Panc1 (cell line): Measurements from ENCODE around the gene FAM13B.

ENCODE experiments used
- POLR2AphosphoS5 ChIP-seq: IDR thresholded peaks from 2 replicates; pipeline ENCODE4 v1.6.1; 2012; ENCODE audit warnings: mild to moderate bottlenecking, low read depth, low read length, moderate library complexity
- SIN3A ChIP-seq: IDR thresholded peaks from 2 replicates; pipeline ENCODE4 v1.6.1; 2012; ENCODE audit warnings: low read depth, mild to moderate bottlenecking, low read length, moderate library complexity, borderline replicate concordance; ENCODE audit not compliant: insufficient read depth
- TCF7L2 ChIP-seq: IDR thresholded peaks from 2 replicates; pipeline ENCODE4 v1.6.1; 2011; ENCODE audit warnings: mild to moderate bottlenecking, low read depth, low read length, inconsistent platforms
- TF ChIP-seq, protein P1 (sequence below): fragments of 450-650 bp; IDR thresholded peaks from 2 replicates; pipeline ENCODE4 v1.5.1; 2017; ENCODE audit warnings: mild to moderate bottlenecking
- TF ChIP-seq, protein P2 (sequence below), 2 experiments: IDR thresholded peaks; 2 replicates each; pipeline ENCODE4 v1.6.1; 2011 to 2012; ENCODE audit warnings: low read depth in 2 of 2, control low read depth in 1 of 2, low read length in 1 of 2, mild to moderate bottlenecking in 1 of 2, moderate library complexity in 1 of 2; ENCODE audit not compliant: insufficient read depth in 1 of 2

DNA sequence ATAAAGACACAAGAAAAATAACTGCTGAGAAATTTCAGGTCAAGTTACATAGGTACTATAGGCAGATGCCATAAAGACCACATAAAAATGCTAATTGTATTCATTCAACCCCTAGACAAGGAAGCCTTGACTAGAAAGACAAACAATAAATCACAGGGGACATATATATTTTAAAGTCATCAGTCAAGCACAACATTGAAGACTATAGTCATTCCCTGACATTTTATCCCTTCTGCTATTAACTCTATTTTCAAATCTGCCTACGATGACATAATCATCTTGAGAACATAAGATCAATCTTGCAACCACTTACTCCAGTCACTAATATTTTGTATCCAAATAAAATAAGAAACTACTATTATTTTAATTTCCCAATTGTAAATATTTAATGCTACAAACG, 38.3 kb downstream of the FAM13B start:
- TF ChIP-seq, protein P1, sequence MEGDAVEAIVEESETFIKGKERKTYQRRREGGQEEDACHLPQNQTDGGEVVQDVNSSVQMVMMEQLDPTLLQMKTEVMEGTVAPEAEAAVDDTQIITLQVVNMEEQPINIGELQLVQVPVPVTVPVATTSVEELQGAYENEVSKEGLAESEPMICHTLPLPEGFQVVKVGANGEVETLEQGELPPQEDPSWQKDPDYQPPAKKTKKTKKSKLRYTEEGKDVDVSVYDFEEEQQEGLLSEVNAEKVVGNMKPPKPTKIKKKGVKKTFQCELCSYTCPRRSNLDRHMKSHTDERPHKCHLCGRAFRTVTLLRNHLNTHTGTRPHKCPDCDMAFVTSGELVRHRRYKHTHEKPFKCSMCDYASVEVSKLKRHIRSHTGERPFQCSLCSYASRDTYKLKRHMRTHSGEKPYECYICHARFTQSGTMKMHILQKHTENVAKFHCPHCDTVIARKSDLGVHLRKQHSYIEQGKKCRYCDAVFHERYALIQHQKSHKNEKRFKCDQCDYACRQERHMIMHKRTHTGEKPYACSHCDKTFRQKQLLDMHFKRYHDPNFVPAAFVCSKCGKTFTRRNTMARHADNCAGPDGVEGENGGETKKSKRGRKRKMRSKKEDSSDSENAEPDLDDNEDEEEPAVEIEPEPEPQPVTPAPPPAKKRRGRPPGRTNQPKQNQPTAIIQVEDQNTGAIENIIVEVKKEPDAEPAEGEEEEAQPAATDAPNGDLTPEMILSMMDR = no peak
- TF ChIP-seq POLR2AphosphoS5 (no peak), TCF7L2 (no peak), SIN3A (no peak)
- TF ChIP-seq, protein P2, sequence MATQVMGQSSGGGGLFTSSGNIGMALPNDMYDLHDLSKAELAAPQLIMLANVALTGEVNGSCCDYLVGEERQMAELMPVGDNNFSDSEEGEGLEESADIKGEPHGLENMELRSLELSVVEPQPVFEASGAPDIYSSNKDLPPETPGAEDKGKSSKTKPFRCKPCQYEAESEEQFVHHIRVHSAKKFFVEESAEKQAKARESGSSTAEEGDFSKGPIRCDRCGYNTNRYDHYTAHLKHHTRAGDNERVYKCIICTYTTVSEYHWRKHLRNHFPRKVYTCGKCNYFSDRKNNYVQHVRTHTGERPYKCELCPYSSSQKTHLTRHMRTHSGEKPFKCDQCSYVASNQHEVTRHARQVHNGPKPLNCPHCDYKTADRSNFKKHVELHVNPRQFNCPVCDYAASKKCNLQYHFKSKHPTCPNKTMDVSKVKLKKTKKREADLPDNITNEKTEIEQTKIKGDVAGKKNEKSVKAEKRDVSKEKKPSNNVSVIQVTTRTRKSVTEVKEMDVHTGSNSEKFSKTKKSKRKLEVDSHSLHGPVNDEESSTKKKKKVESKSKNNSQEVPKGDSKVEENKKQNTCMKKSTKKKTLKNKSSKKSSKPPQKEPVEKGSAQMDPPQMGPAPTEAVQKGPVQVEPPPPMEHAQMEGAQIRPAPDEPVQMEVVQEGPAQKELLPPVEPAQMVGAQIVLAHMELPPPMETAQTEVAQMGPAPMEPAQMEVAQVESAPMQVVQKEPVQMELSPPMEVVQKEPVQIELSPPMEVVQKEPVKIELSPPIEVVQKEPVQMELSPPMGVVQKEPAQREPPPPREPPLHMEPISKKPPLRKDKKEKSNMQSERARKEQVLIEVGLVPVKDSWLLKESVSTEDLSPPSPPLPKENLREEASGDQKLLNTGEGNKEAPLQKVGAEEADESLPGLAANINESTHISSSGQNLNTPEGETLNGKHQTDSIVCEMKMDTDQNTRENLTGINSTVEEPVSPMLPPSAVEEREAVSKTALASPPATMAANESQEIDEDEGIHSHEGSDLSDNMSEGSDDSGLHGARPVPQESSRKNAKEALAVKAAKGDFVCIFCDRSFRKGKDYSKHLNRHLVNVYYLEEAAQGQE (IDR thresholded peaks at IDR 0.05; ENCODE audit: insufficient read depth in 1 of 2, low read depth in 2 of 2, low read length in 1 of 2) = no peak
